ENCODE data around the gene MAP6D1. TPM values are rescaled to one million over a fixed set of nuclear protein-coding genes. Genes with fewer than 3 reads are reported as not detected.

MAP6D1 gene
- total and polyA plus RNA-seq, 7 donors: 0.34 to 2.1 (median 0.63) TPM; not detected in 3

DNA sequence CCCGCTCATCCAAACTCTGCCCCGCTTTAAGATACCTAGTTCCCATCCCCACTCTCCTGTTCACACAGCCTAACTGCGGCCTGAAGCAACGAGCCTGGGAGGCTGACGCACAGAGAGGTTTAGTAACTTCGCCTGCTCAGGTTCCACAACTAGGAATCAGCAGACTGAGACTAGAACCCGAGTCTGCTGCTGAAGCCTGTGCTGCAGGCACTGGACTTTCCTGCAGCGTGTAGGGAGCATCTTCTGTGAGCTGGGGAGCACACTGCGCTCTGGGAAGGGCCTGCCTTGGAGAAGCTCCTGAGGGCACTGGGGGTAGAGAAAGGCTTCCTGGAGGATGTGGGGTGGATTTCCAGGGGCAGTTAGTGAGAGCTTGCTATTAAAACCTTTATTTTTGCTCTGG is 4.8 kb upstream of the MAP6D1 start:
- no peak overlapping the region for H3K4me3 ChIP-seq
- peaks cover 0 to 6% (median 3%) of the 10 kb centered on the region in 4 donors for H3K4me1 ChIP-seq
- intact Hi-C loops (cut with DNase I): no loop called here
- no peaks in the 10 kb centered on the region for H3K27me3 ChIP-seq
- 96 to 97% methylated on average over 9 of the region's 9 CpGs for WGBS, 2 donors
- DNase-seq: no peak
- H3K9me3 ChIP-seq: no peaks in the 10 kb centered on the region
- H3K36me3 ChIP-seq: peaks cover 10 to 67% (median 18%) of the 10 kb centered on the region in 4 donors
- TF ChIP-seq EP300 (IDR thresholded peaks at IDR 0.05) (no peak), POLR2AphosphoS5 (IDR thresholded peaks at IDR 0.05) (no peak), POLR2A (IDR thresholded peaks at IDR 0.05) (no peak)
- TF ChIP-seq, protein P1, sequence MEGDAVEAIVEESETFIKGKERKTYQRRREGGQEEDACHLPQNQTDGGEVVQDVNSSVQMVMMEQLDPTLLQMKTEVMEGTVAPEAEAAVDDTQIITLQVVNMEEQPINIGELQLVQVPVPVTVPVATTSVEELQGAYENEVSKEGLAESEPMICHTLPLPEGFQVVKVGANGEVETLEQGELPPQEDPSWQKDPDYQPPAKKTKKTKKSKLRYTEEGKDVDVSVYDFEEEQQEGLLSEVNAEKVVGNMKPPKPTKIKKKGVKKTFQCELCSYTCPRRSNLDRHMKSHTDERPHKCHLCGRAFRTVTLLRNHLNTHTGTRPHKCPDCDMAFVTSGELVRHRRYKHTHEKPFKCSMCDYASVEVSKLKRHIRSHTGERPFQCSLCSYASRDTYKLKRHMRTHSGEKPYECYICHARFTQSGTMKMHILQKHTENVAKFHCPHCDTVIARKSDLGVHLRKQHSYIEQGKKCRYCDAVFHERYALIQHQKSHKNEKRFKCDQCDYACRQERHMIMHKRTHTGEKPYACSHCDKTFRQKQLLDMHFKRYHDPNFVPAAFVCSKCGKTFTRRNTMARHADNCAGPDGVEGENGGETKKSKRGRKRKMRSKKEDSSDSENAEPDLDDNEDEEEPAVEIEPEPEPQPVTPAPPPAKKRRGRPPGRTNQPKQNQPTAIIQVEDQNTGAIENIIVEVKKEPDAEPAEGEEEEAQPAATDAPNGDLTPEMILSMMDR (IDR thresholded peaks at IDR 0.05): no peak
- H3K27ac ChIP-seq: no peak overlapping the region

DNA sequence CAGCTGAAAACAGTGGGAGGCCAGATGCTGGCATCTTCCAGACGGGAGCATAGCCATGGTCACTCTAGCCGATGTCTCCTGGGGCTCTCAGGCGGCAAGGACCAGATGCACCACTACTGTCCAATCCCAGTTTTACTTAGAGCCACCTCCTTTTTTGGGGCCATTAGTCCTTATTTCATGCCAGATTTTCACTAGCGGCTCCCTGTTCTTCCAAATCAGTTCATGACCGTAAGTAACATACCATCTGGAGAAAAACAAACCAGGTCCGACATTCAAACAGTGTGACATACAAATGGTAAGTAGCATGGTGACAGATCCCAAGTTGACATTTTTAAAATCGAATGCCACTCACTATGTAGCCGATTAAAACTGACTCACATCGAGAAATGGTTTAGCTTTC is 4.1 kb upstream of the MAP6D1 start:
- H3K36me3 ChIP-seq: peaks cover 10 to 62% (median 18%) of the 10 kb centered on the region in 4 donors
- WGBS, 2 donors: 97% methylated on average over 9 of the region's 9 CpGs
- H3K27me3 ChIP-seq: no peaks in the 10 kb centered on the region
- intact Hi-C loops (cut with DNase I): no loop called here
- TF ChIP-seq EP300 (IDR thresholded peaks at IDR 0.05): no peak
- TF ChIP-seq POLR2AphosphoS5 (IDR thresholded peaks at IDR 0.05): no peak
- no peak for TF ChIP-seq POLR2A (IDR thresholded peaks at IDR 0.05)
- TF ChIP-seq, protein P1 (IDR thresholded peaks at IDR 0.05): no peak
- no peaks in the 10 kb centered on the region for H3K9me3 ChIP-seq
- peaks cover 0 to 13% (median 10%) of the 10 kb centered on the region in 4 donors for H3K4me1 ChIP-seq
- no peak overlapping the region for H3K27ac ChIP-seq
- no peak for DNase-seq
- H3K4me3 ChIP-seq: no peak overlapping the region

DNA sequence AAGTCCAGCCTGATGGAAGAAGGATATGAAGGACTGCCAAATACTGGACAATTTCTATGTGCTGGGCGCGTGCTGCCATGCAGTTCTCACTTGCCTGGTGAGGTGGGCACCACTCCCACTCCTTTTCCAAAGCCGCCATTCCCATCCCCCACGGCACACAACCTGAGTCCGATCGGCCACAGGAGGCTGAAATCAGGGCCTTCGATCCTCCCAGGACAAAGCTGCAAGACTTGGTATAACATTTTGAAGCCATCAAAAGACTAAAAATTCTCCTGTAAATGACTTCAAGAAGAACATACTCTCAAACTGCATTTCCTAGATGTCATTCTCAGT is 3.1 kb upstream of the MAP6D1 start:
- Histone ChIP-seq H3K9me3 (no peaks in the 10 kb centered on the region), H3K36me3 (peaks cover 10 to 52% (median 15%) of the 10 kb centered on the region in 4 donors), H3K4me1 (peaks cover 0 to 18% (median 13%) of the 10 kb centered on the region in 4 donors), H3K27me3 (no peaks in the 10 kb centered on the region), H3K4me3 (no peak overlapping the region), H3K27ac (no peak overlapping the region)
- 95 to 96% methylated on average over 7 of the region's 7 CpGs for WGBS, 2 donors
- intact Hi-C loops (cut with DNase I): no loop called here
- TF ChIP-seq POLR2AphosphoS5 (IDR thresholded peaks at IDR 0.05) (no peak), EP300 (IDR thresholded peaks at IDR 0.05) (no peak), POLR2A (IDR thresholded peaks at IDR 0.05) (no peak)
- TF ChIP-seq, protein P1 (IDR thresholded peaks at IDR 0.05): no peak
- no peak for DNase-seq

DNA sequence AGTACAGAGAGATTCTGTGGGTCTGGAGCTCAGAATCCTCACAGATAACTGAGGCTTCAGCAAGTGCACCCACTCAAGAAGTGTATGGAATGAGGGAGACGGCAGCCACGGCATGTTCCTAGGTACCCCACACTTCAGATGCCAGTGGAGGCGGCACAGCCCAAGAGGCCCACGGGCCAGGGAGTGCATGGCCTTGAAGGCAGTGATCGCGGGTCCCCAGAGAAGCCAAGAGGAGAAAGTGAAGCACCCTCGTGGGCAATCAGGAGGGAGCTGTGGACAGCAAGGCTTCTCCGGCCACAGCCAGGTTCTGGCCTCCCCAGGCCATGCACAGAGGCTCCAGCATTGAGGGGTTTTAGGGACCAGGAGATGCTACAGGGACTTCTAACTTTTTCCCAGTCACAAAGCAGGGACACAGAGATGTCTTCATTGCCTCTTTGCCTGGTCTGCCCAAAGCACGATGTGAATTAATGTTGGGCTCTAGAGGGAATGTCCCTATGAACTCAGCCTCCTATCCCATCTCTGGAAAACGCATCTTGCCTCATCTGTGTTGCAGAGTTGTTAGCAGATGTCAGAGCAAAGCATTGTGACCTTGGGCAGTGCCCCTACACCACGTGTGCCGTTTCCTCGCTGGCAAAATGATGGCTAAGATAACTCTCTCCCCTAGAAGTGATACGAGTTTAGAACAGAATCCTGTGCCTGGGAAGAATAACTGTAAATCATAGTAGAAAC is 2.6 kb upstream of the MAP6D1 start:
- TF ChIP-seq, protein P1 (IDR thresholded peaks at IDR 0.05): no peak
- TF ChIP-seq POLR2AphosphoS5 (IDR thresholded peaks at IDR 0.05) (no peak), POLR2A (IDR thresholded peaks at IDR 0.05) (no peak), EP300 (IDR thresholded peaks at IDR 0.05) (no peak)
- no peaks in the 10 kb centered on the region for H3K9me3 ChIP-seq
- WGBS, 2 donors: 87 to 91% methylated on average over 14 of the region's 14 CpGs
- intact Hi-C loops (cut with DNase I): no loop called here
- H3K27ac ChIP-seq: no peak overlapping the region
- DNase-seq: no peak
- no peak overlapping the region for H3K4me3 ChIP-seq
- H3K4me1 ChIP-seq: peaks cover 0 to 18% (median 13%) of the 10 kb centered on the region in 4 donors
- H3K27me3 ChIP-seq: no peaks in the 10 kb centered on the region
- H3K36me3 ChIP-seq: peaks cover 6 to 47% (median 10%) of the 10 kb centered on the region in 4 donors

Data from sigmoid colon (tissue), 7 donors.